ENCODE results near the gene CHMP4B. TPM values are rescaled to one million over a fixed set of nuclear protein-coding genes. Genes with fewer than 3 reads are reported as not detected.

Gene CHMP4B
- total RNA-seq, 1 donor from 2014 or later: 46.4 TPM

DNA sequence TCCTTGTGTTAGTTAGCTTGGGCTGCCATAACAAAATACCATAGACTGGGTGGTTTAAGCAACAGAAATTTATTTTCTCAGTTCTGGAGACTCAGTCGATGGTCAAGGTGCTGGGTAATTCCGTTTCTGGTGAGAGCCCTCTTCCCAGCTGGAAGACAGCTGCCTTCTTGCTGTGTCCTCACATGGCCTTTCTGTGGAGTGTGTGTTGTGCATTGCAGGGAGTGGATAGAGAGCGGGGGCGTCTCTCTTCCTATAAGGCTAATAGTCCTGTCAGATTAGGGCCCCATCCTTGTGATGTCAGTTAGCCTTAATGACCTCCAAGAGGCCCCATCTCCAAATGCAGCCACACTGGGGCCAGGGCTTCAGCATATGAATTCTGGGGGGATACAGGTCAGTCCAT, 19.2 kb downstream of the CHMP4B start:
- Mint-ChIP-seq H3K27ac (ENCODE audit: unreplicated experiment) (no peak overlapping the region), H3K4me1 (ENCODE audit: low read depth, unreplicated experiment) (peaks cover 45% of the 10 kb centered on the region), H3K36me3 (ENCODE audit: unreplicated experiment) (peaks cover under 1% of the 10 kb centered on the region), H3K27me3 (ENCODE audit: unreplicated experiment) (no peaks in the 10 kb centered on the region), H3K9me3 (ENCODE audit: unreplicated experiment) (peaks cover 11% of the 10 kb centered on the region), H3K4me3 (ENCODE audit: unreplicated experiment) (no peak overlapping the region)
- TF ChIP-seq CTCF (IDR thresholded peaks at IDR 0.05; ENCODE audit: partially characterized antibody, unreplicated experiment): no peak
- no peak for DNase-seq

DNA sequence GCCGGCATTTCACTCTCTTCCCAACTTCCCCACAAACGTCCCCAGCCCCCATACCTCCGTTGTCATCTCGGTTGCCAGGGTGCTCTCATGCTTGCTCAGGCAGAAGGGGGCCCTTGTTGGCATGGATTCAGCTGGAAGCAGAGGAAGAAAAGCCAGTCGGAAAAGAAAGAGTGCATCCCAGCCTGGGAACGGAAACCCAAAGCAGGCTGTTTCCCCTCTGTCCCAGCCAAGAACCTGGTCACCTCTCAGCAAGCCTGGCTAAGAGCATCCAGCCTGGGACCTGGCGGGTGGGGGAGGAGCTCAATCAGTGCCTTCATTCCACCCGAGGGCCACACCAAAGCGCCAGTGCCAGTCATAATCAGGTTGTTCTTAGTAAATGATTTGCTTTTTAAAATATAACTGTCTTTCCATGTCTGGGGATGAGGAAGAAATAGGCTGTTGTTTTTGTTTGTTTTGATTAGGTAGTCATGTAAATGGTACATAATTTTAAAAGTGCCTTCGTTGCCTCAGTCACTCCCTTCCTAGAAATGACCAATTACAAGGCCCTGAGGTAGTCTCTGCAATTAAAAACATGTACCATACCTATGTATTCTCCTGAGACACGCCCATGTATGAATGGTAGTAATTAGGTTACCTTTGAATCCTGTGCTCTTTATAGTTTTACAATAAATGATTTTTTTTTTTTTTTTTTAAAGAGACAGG, 21.1 kb downstream of the CHMP4B start:
- Mint-ChIP-seq H3K27ac (ENCODE audit: unreplicated experiment) (no peak overlapping the region), H3K36me3 (ENCODE audit: unreplicated experiment) (peaks cover 8% of the 10 kb centered on the region), H3K27me3 (ENCODE audit: unreplicated experiment) (peaks cover 4% of the 10 kb centered on the region), H3K4me3 (ENCODE audit: unreplicated experiment) (no peak overlapping the region), H3K9me3 (ENCODE audit: unreplicated experiment) (peaks cover 6% of the 10 kb centered on the region), H3K4me1 (ENCODE audit: low read depth, unreplicated experiment) (peaks cover 30% of the 10 kb centered on the region)
- DNase-seq: no peak
- no peak for TF ChIP-seq CTCF (IDR thresholded peaks at IDR 0.05; ENCODE audit: partially characterized antibody, unreplicated experiment)

DNA sequence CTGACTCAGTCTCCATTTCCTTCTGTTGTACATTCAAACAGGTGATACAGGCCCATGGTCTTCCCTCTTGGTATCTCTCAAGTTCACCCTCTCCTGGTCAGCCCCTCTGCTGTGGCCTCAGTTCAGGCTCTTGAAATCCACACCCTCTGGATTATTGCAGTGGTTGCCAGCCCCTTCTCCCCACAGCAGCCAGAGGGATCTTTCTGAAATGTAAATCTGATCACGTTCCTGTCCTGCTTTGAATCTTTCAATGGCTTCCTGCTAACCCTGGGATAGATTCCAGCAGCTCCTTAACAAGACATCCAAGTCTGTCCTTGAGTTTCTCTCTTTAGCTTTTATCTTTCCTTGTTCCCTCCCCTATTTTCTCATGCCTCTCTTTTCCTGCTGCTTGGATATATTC, 22.2 kb downstream of the CHMP4B start:
- H3K27me3 Mint-ChIP-seq (ENCODE audit: unreplicated experiment): peaks cover 5% of the 10 kb centered on the region
- no peak for TF ChIP-seq CTCF (IDR thresholded peaks at IDR 0.05; ENCODE audit: partially characterized antibody, unreplicated experiment)
- H3K27ac Mint-ChIP-seq (ENCODE audit: unreplicated experiment): no peak overlapping the region
- peaks cover 6% of the 10 kb centered on the region for H3K9me3 Mint-ChIP-seq (ENCODE audit: unreplicated experiment)
- peaks cover 8% of the 10 kb centered on the region for H3K36me3 Mint-ChIP-seq (ENCODE audit: unreplicated experiment)
- DNase-seq: no peak
- H3K4me3 Mint-ChIP-seq (ENCODE audit: unreplicated experiment): no peak overlapping the region
- peaks cover 25% of the 10 kb centered on the region for H3K4me1 Mint-ChIP-seq (ENCODE audit: low read depth, unreplicated experiment)

GRCh38 chr20:33835615-33836172, 24.5 kb downstream of the CHMP4B start:
- no peak overlapping the region for H3K4me3 Mint-ChIP-seq (ENCODE audit: unreplicated experiment)
- H3K36me3 Mint-ChIP-seq (ENCODE audit: unreplicated experiment): peaks cover 8% of the 10 kb centered on the region
- H3K4me1 Mint-ChIP-seq (ENCODE audit: low read depth, unreplicated experiment): peaks cover 13% of the 10 kb centered on the region
- no peak for TF ChIP-seq CTCF (IDR thresholded peaks at IDR 0.05; ENCODE audit: partially characterized antibody, unreplicated experiment)
- no peak for DNase-seq
- peaks cover 5% of the 10 kb centered on the region for H3K27me3 Mint-ChIP-seq (ENCODE audit: unreplicated experiment)
- no peak overlapping the region for H3K27ac Mint-ChIP-seq (ENCODE audit: unreplicated experiment)
- peaks cover 2% of the 10 kb centered on the region for H3K9me3 Mint-ChIP-seq (ENCODE audit: unreplicated experiment)

DNA sequence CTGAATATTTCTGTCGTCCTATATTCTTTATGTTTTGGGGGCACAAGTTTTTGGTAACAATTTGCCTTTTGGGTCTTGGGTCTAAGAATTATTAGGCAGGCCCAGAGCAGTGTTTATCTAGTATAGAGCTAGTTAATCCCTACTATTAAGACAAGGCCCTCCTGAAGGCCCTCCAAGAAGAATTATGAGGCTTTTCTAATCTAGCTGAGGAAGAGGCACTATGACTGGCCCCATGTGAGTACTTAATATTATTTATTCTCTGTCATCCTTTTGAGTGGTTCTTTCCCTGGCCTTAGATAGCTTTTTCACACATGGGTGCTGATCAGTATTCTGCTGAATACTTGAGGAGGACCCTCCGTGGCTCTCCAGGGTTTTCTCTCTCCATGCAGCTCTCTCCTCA, 25.1 kb downstream of the CHMP4B start:
- DNase-seq: no peak
- Mint-ChIP-seq H3K27me3 (ENCODE audit: unreplicated experiment) (peaks cover 5% of the 10 kb centered on the region), H3K4me3 (ENCODE audit: unreplicated experiment) (no peak overlapping the region), H3K36me3 (ENCODE audit: unreplicated experiment) (peaks cover 8% of the 10 kb centered on the region), H3K4me1 (ENCODE audit: low read depth, unreplicated experiment) (peaks cover 17% of the 10 kb centered on the region), H3K9me3 (ENCODE audit: unreplicated experiment) (peaks cover 2% of the 10 kb centered on the region), H3K27ac (ENCODE audit: unreplicated experiment) (no peak overlapping the region)
- no peak for TF ChIP-seq CTCF (IDR thresholded peaks at IDR 0.05; ENCODE audit: partially characterized antibody, unreplicated experiment)
